Measurements from ENCODE around the gene KLHDC8B.

Gene KLHDC8B

DNA sequence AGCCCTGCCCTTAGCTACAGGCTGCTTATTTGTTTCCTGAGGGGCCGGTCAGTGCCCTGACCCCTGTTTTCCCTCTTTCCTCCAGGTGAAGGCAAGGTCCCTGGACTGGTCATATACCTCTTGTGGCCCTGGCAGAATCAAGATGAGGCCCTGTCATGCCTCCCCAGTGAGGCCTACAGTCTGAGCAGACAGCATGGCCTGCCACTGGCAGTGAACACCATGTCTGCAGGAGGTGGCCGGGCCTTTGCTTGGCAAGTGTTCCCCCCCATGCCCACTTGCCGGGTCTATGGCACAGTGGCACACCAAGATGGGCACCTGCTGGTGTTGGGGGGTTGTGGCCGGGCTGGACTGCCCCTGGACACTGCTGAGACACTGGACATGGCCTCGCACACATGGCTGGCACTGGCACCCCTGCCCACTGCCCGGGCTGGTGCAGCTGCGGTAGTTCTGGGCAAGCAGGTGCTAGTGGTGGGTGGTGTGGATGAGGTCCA is 1.2 kb downstream of the KLHDC8B start:
- peak overlapping the region; percentile 61 for H3K4me3 ChIP-seq (replicated peaks; ENCODE audit: low read depth, low read length)
- TF ChIP-seq, protein P1, sequence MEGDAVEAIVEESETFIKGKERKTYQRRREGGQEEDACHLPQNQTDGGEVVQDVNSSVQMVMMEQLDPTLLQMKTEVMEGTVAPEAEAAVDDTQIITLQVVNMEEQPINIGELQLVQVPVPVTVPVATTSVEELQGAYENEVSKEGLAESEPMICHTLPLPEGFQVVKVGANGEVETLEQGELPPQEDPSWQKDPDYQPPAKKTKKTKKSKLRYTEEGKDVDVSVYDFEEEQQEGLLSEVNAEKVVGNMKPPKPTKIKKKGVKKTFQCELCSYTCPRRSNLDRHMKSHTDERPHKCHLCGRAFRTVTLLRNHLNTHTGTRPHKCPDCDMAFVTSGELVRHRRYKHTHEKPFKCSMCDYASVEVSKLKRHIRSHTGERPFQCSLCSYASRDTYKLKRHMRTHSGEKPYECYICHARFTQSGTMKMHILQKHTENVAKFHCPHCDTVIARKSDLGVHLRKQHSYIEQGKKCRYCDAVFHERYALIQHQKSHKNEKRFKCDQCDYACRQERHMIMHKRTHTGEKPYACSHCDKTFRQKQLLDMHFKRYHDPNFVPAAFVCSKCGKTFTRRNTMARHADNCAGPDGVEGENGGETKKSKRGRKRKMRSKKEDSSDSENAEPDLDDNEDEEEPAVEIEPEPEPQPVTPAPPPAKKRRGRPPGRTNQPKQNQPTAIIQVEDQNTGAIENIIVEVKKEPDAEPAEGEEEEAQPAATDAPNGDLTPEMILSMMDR (IDR thresholded peaks at IDR 0.05; ENCODE audit: low read depth, low read length, missing control alignments), result no peak
- DNase-seq (ENCODE audit: extremely low read depth, low read depth), result no peak

- TF ChIP-seq, protein P1 (IDR thresholded peaks at IDR 0.05; ENCODE audit: low read depth, low read length, missing control alignments), result no peak
- no peak overlapping the region for H3K4me3 ChIP-seq (replicated peaks; ENCODE audit: low read depth, low read length)
- peak; percentile 21 for DNase-seq (ENCODE audit: extremely low read depth, low read depth)
Measured at GRCh38 chr3:49173116-49173791, 1.9 kb downstream of the KLHDC8B start.

DNA sequence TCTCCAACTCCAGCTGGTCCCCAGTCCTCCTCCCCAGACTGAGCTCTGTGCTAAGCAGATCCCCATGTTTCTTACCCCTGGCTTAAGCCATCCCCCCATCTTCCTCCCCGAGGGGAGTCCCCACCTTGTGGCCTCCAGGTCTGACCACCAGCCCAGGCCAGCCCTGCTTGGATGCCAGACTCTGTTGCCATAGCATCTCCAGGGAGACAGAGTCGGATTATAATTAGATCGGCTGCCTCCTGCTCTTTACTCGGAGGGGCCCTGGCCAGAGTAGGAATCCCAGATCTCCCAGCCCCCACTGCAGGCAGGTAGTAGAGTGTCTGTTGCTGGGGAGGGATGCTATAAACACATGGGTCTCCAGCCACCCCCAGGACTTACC is 2.4 kb downstream of the KLHDC8B start:
- TF ChIP-seq, protein P1 (IDR thresholded peaks at IDR 0.05; ENCODE audit: low read depth, low read length, missing control alignments), result no peak
- no peak overlapping the region for H3K4me3 ChIP-seq (replicated peaks; ENCODE audit: low read depth, low read length)
- no peak for DNase-seq (ENCODE audit: extremely low read depth, low read depth)

DNA sequence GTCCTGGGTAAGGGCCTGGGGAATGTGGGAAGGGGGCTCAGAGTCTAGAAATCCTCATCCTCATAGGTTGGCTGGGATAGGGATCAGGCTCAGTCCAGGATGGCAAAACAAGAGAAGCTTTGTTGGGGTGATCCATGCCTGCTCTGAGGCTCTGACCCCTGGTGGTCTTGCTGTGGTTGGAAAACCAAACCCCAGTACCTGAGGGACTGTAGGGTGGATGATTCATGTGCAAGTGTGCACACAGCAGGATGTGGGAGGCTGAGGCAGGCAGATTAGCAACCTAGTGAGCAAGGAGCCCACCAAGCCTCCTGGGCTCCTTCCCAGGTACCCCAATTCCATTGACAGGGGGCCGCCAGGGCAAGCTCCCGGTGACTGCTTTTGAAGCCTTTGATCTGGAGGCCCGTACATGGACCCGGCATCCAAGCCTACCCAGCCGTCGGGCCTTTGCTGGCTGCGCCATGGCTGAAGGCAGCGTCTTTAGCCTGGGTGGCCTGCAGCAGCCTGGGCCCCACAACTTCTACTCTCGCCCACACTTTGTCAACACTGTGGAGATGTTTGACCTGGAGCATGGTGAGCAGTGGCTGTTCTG is 3.1 kb downstream of the KLHDC8B start:
- H3K4me3 ChIP-seq (replicated peaks; ENCODE audit: low read depth, low read length), result no peak overlapping the region
- no peak for DNase-seq (ENCODE audit: extremely low read depth, low read depth)
- TF ChIP-seq, protein P1 (IDR thresholded peaks at IDR 0.05; ENCODE audit: low read depth, low read length, missing control alignments), result no peak

DNA sequence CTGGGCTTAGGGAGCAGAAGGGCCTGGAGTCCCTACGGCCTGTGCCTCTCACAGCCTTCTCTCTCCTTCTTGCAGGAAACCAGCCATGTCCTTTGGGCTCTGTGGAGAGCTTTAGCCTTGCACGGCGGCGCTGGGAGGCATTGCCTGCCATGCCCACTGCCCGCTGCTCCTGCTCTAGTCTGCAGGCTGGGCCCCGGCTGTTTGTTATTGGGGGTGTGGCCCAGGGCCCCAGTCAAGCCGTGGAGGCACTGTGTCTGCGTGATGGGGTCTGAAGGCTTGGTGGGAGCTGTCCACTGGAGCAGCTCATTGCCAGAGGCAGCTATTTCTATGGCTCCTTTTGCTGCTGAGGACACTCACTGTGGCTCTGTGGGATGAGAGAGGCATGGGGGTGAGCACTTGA is 4.1 kb downstream of the KLHDC8B start:
- no peak for DNase-seq (ENCODE audit: extremely low read depth, low read depth)
- no peak overlapping the region for H3K4me3 ChIP-seq (replicated peaks; ENCODE audit: low read depth, low read length)
- TF ChIP-seq, protein P1 (IDR thresholded peaks at IDR 0.05; ENCODE audit: low read depth, low read length, missing control alignments), result no peak

- no peak overlapping the region for H3K4me3 ChIP-seq (replicated peaks; ENCODE audit: low read depth, low read length)
- TF ChIP-seq, protein P1 (IDR thresholded peaks at IDR 0.05; ENCODE audit: low read depth, low read length, missing control alignments), result no peak
- no peak for DNase-seq (ENCODE audit: extremely low read depth, low read depth)
Measured at GRCh38 chr3:49177073-49177472, 5.7 kb downstream of the KLHDC8B start.
